ENCODE results near the gene TCF4. TPM values are rescaled to one million over a fixed set of nuclear protein-coding genes. Genes with fewer than 3 reads are reported as not detected.

The TCF4 gene
- total RNA-seq, 1 donor from 2014 or later = 115 TPM

DNA sequence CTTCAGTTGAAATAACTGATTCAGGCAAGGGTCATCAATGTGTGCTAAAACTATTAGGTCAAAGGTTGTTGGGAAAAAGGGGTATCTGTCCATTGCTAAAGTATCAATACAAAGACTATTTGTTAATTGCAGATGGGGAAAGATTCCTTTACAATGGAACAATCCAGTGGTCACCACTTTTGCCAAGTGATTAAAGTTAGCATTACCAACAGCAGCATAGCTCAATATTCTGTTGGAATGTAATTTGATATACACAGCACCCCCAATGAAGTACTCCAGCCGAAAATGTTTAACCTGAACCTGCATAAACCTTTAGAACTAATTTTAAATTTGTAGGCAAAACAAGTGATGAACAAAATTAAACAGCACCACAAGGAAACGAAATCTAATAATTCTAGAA lies 191.0 kb downstream of the TCF4 start:
- peak; percentile 54 for DNase-seq (ENCODE audit: low read depth)
- no peak overlapping the region for H3K4me3 Mint-ChIP-seq (ENCODE audit: unreplicated experiment)
- peak; percentile 45 for FAIRE-seq
- no peaks in the 10 kb centered on the region for H3K36me3 ChIP-seq (ENCODE audit: insufficient read depth, low read length)
- H3K36me3 Mint-ChIP-seq (ENCODE audit: low read depth, unreplicated experiment) = no peaks in the 10 kb centered on the region
- H3K4me2 ChIP-seq (ENCODE audit: low read length) = no peak overlapping the region
- H3K4me1 ChIP-seq (ENCODE audit: insufficient read depth, low read length) = peaks cover 15% of the 10 kb centered on the region
- H3K9me3 ChIP-seq (ENCODE audit: insufficient read depth, low read depth, low read length) = no peaks in the 10 kb centered on the region
- peaks cover 33% of the 10 kb centered on the region for H3K4me1 Mint-ChIP-seq (ENCODE audit: low read depth, unreplicated experiment)
- no peaks in the 10 kb centered on the region for H3K9me3 Mint-ChIP-seq (ENCODE audit: unreplicated experiment)
- TF ChIP-seq, protein P1, sequence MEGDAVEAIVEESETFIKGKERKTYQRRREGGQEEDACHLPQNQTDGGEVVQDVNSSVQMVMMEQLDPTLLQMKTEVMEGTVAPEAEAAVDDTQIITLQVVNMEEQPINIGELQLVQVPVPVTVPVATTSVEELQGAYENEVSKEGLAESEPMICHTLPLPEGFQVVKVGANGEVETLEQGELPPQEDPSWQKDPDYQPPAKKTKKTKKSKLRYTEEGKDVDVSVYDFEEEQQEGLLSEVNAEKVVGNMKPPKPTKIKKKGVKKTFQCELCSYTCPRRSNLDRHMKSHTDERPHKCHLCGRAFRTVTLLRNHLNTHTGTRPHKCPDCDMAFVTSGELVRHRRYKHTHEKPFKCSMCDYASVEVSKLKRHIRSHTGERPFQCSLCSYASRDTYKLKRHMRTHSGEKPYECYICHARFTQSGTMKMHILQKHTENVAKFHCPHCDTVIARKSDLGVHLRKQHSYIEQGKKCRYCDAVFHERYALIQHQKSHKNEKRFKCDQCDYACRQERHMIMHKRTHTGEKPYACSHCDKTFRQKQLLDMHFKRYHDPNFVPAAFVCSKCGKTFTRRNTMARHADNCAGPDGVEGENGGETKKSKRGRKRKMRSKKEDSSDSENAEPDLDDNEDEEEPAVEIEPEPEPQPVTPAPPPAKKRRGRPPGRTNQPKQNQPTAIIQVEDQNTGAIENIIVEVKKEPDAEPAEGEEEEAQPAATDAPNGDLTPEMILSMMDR (IDR thresholded peaks at IDR 0.05; ENCODE audit: insufficient read depth, low read depth, low read length) = no peak
- no peak for TF ChIP-seq EZH2 (IDR thresholded peaks at IDR 0.05; ENCODE audit: insufficient read depth, low read length)
- H3K9ac ChIP-seq (ENCODE audit: low read length) = no peak overlapping the region
- H3K79me2 ChIP-seq (ENCODE audit: insufficient read depth, low read length) = peaks cover 92% of the 10 kb centered on the region
- no peaks in the 10 kb centered on the region for H3K27me3 Mint-ChIP-seq (ENCODE audit: low read depth, unreplicated experiment)
- no peaks in the 10 kb centered on the region for H3K27me3 ChIP-seq (ENCODE audit: insufficient read depth, low read length)
- H3K4me3 ChIP-seq (ENCODE audit: insufficient read depth, low read depth, low read length) = no peak overlapping the region
- no peak overlapping the region for H2AFZ ChIP-seq (ENCODE audit: low read depth, low read length)
- no peak overlapping the region for H3K27ac Mint-ChIP-seq (ENCODE audit: unreplicated experiment)
- no peaks in the 10 kb centered on the region for H4K20me1 ChIP-seq (ENCODE audit: insufficient read depth, low read length)
- H3K27ac ChIP-seq (ENCODE audit: low read depth, low read length) = no peak overlapping the region

DNA sequence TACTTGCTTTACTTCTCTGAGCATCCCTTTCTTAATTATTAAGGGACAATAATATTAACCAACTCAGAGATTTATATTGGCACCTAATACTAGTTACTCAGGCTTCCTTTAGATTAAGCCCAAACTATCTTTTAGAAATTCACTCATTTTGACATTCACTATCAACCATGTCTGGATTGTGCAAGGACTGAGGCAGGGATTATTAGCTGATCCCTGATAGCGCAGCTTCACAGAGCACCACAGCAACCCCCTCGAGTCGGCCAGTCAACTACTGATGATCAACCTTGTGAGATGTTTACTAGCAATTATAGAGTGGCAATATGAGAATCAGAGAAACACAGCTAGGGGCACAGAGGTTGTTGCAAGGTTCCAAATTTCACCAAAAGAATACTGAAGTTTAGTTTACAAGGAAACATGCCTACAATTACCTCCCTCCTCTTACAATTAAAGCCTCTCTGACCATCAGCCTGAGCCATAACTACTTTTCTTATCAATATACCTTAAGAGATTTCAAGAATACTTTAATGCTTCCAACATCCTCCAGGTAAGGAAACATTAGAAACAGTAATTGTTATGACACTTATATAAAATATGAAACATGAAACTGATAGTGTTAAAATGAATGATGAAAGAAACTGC lies 191.6 kb downstream of the TCF4 start:
- Mint-ChIP-seq H3K27ac (ENCODE audit: unreplicated experiment) (no peak overlapping the region), H3K9me3 (ENCODE audit: unreplicated experiment) (no peaks in the 10 kb centered on the region), H3K27me3 (ENCODE audit: low read depth, unreplicated experiment) (no peaks in the 10 kb centered on the region), H3K4me1 (ENCODE audit: low read depth, unreplicated experiment) (peaks cover 28% of the 10 kb centered on the region), H3K4me3 (ENCODE audit: unreplicated experiment) (no peak overlapping the region), H3K36me3 (ENCODE audit: low read depth, unreplicated experiment) (no peaks in the 10 kb centered on the region)
- DNase-seq (ENCODE audit: low read depth) (no peak), FAIRE-seq (no peak)
- Histone ChIP-seq H3K4me3 (ENCODE audit: insufficient read depth, low read depth, low read length) (no peak overlapping the region), H3K9ac (ENCODE audit: low read length) (no peak overlapping the region), H3K4me2 (ENCODE audit: low read length) (no peak overlapping the region), H2AFZ (ENCODE audit: low read depth, low read length) (no peak overlapping the region), H3K9me3 (ENCODE audit: insufficient read depth, low read depth, low read length) (no peaks in the 10 kb centered on the region), H3K27me3 (ENCODE audit: insufficient read depth, low read length) (no peaks in the 10 kb centered on the region), H3K36me3 (ENCODE audit: insufficient read depth, low read length) (no peaks in the 10 kb centered on the region), H4K20me1 (ENCODE audit: insufficient read depth, low read length) (no peaks in the 10 kb centered on the region), H3K27ac (ENCODE audit: low read depth, low read length) (no peak overlapping the region), H3K4me1 (ENCODE audit: insufficient read depth, low read length) (peaks cover 9% of the 10 kb centered on the region), H3K79me2 (ENCODE audit: insufficient read depth, low read length) (peaks cover 92% of the 10 kb centered on the region)
- TF ChIP-seq, protein P1 (IDR thresholded peaks at IDR 0.05; ENCODE audit: insufficient read depth, low read depth, low read length) = no peak
- TF ChIP-seq EZH2 (IDR thresholded peaks at IDR 0.05; ENCODE audit: insufficient read depth, low read length) = no peak

DNA sequence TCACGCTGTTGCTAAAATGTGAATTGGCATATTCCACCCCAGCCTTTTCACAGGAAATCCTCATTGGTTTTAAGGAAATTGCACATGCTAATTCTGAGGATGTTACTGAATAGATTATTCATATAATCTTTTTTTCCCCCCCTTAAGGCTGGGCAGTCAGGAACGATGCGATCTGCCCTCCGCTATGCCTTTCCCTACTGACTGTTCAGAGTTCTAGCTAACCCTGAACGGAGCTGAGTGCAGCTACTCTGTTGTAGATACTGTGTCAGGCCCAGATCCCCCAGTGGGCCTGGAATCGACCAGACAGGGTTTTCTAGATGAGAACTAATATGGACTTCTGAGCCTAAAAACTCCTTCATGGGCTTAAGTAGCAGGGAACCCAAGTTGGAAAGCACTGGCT lies 192.2 kb downstream of the TCF4 start:
- H3K4me1 Mint-ChIP-seq (ENCODE audit: low read depth, unreplicated experiment) = peaks cover 25% of the 10 kb centered on the region
- TF ChIP-seq, protein P1 (IDR thresholded peaks at IDR 0.05; ENCODE audit: insufficient read depth, low read depth, low read length) = no peak
- no peak for TF ChIP-seq EZH2 (IDR thresholded peaks at IDR 0.05; ENCODE audit: insufficient read depth, low read length)
- H3K9me3 Mint-ChIP-seq (ENCODE audit: unreplicated experiment) = no peaks in the 10 kb centered on the region
- H3K27ac ChIP-seq (ENCODE audit: low read depth, low read length) = no peak overlapping the region
- no peak overlapping the region for H3K27ac Mint-ChIP-seq (ENCODE audit: unreplicated experiment)
- H3K4me1 ChIP-seq (ENCODE audit: insufficient read depth, low read length) = peaks cover 3% of the 10 kb centered on the region
- H2AFZ ChIP-seq (ENCODE audit: low read depth, low read length) = no peak overlapping the region
- H3K4me2 ChIP-seq (ENCODE audit: low read length) = no peak overlapping the region
- no peaks in the 10 kb centered on the region for H3K9me3 ChIP-seq (ENCODE audit: insufficient read depth, low read depth, low read length)
- no peaks in the 10 kb centered on the region for H3K27me3 Mint-ChIP-seq (ENCODE audit: low read depth, unreplicated experiment)
- no peak for DNase-seq (ENCODE audit: low read depth)
- H3K4me3 ChIP-seq (ENCODE audit: insufficient read depth, low read depth, low read length) = no peak overlapping the region
- H3K4me3 Mint-ChIP-seq (ENCODE audit: unreplicated experiment) = no peak overlapping the region
- H3K36me3 ChIP-seq (ENCODE audit: insufficient read depth, low read length) = no peaks in the 10 kb centered on the region
- no peak for FAIRE-seq
- no peaks in the 10 kb centered on the region for H3K36me3 Mint-ChIP-seq (ENCODE audit: low read depth, unreplicated experiment)
- no peak overlapping the region for H3K9ac ChIP-seq (ENCODE audit: low read length)
- H3K79me2 ChIP-seq (ENCODE audit: insufficient read depth, low read length) = peaks cover 89% of the 10 kb centered on the region
- H4K20me1 ChIP-seq (ENCODE audit: insufficient read depth, low read length) = no peaks in the 10 kb centered on the region
- H3K27me3 ChIP-seq (ENCODE audit: insufficient read depth, low read length) = no peaks in the 10 kb centered on the region
